A673 (cell line): ENCODE measurements around the gene TSPAN3.

Experiments
- CTCF ChIP-seq: fragments of 300-800, 200-600 bp; sonication (generic); conservative IDR thresholded peaks from 2 replicates; pipeline ENCODE4 v1.5.1; 2017; ENCODE audit warnings: low read depth, mild to moderate bottlenecking, antibody characterized with exemption, low read length, moderate library complexity, mixed read lengths
- EZH2 ChIP-seq: fragments of 200-600 bp; sonication (generic); IDR thresholded peaks from 2 replicates; pipeline ENCODE4 v1.6.1; 2017; ENCODE audit warnings: borderline replicate concordance, low read depth, mild to moderate bottlenecking, mixed read lengths, antibody characterized with exemption, low read length; ENCODE audit not compliant: poor library complexity, severe bottlenecking

DNA sequence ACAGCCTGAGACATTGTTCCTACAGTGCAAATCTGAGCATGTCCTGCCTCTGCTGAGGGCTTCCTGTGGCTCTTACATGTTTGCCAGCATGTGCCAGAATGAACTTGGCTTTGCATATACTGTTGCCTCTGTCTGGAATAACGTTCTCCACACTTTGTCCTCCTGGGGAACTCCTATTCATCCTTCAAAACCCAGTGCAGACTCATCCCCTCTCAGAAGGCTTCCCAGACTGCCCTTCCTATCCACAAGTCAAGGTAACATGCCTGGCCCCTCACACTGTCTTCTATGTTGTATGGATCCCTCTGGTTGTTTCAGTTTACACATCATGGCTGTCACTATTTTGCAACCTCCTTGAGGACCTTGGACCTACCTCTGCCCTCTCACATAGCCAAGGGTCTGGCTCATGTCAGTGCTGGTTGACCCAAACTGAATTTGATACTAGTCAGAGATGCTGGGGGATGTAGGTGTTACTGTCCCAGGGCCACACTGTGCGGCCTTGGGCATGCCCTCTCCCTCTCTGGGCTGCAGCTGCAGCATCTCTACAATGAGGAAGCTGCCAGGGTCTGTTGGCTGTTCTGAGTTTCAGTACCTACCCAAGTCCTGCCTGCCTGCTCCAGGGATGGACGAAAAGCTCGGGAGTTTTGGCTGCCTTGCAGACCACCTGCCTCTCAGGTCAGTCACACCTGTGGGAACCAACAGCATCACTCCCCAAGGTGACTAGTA lies 29.0 kb upstream of the TSPAN3 start:
- no peak for TF ChIP-seq CTCF
- no peak for TF ChIP-seq EZH2
